Measurements from ENCODE around the gene GCSAM. TPM values are rescaled to one million over a fixed set of nuclear protein-coding genes. Genes with fewer than 3 reads are reported as not detected.

Gene GCSAM
- total RNA-seq, 4 donors from 2014 or later: 0.26 to 3.0 (median 0.85) TPM

DNA sequence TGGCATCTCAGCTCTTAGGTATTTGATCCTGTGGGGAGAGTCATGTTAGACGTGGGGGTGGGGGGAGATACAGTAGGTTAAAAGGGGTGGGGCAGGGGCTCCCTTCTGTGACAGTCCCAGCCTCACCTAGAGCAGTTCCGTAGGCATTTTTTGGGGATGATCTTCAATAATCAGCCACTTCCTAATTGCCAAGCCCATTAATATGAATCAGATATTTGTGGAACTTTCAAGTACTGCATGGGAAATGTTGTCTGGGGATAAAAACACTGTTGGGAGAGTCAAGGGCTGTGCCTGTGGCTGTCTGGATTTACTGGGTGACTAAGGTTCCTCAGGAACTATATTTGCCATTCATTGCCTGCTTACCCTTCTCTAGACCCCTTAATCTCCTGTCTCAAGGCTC is 37.3 kb downstream of the GCSAM start:
- no peaks in the 10 kb centered on the region for H3K27me3 ChIP-seq
- WGBS, 2 donors: 45 to 57% methylated on average over 2 of the region's 2 CpGs
- H3K9me3 ChIP-seq: no peaks in the 10 kb centered on the region
- H3K36me3 ChIP-seq: peaks cover 0 to 4% (median 0%) of the 10 kb centered on the region in 3 donors
- TF ChIP-seq POLR2A (IDR thresholded peaks at IDR 0.05) (no peak), CTCF (IDR thresholded peaks at IDR 0.05) (no peak)
- peaks cover 0 to 15% (median 0%) of the 10 kb centered on the region in 3 donors for H3K4me1 ChIP-seq
- no peak for DNase-seq
- intact Hi-C loops (cut with DNase I): no loop called here
- H3K4me3 ChIP-seq: no peak overlapping the region
- no peak overlapping the region for H3K27ac ChIP-seq

DNA sequence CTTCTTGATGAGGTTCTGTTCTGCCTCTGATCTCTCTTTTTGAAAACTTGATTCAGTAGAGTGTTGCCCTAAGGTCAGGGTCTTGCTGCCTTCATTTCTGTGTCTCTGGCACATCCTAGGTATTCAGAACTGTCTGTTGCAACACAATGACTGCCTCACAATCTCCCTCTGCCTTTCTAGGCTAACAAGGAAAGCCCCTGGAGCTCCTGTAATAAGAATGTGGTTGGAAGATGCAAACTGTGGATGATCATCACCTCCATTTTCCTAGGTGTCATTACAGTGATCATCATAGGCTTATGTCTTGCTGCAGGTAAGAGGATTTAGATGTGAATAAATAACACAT is 39.9 kb downstream of the GCSAM start:
- Histone ChIP-seq H3K27me3 (no peaks in the 10 kb centered on the region), H3K27ac (no peak overlapping the region), H3K9me3 (no peaks in the 10 kb centered on the region), H3K36me3 (peaks cover 0 to 4% (median 0%) of the 10 kb centered on the region in 3 donors), H3K4me3 (no peak overlapping the region), H3K4me1 (peaks cover 0 to 40% (median 6%) of the 10 kb centered on the region in 3 donors)
- intact Hi-C loops (cut with DNase I): no loop called here
- DNase-seq: no peak
- TF ChIP-seq CTCF (IDR thresholded peaks at IDR 0.05) (no peak), POLR2A (IDR thresholded peaks at IDR 0.05) (no peak)

DNA sequence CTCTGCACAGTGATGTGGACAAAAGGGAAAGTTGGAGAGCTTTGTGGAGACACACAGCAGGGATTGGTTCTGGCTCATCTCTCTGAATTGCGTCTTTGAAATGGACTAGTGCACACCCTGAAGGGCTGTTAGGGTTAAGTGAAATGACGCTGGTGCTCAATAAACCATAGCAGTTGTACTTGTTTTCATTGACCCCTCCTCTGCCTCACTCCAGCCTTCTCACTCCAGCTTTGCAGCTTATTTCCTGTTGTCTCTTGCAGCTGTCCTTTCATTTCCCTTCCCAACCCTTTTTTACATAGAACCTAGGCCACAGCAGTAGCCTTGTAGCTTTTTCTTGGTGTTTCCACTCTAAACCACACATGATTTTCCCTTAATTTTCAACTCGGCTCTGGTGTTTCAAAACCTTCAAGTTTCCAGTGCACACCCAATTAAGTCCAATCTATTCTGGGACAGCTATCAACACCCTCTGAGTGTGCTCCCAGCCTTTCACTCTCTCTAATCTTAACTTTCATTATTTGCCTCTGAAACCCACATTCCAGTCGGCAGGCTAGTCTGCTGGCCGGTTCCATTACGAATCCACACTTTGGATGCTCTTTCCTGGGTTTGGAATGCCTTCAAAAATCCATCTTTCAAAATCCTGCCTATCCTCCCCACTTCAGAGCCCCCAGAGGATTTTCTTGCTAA is 40.4 kb downstream of the GCSAM start:
- DNase-seq: no peak
- intact Hi-C loops (cut with DNase I): no loop called here
- Histone ChIP-seq H3K9me3 (no peaks in the 10 kb centered on the region), H3K36me3 (peaks cover 0 to 4% (median 0%) of the 10 kb centered on the region in 3 donors), H3K4me3 (no peak overlapping the region), H3K4me1 (peaks cover 0 to 44% (median 8%) of the 10 kb centered on the region in 3 donors), H3K27ac (no peak overlapping the region), H3K27me3 (no peaks in the 10 kb centered on the region)
- no peak for TF ChIP-seq POLR2A (IDR thresholded peaks at IDR 0.05)
- TF ChIP-seq CTCF (IDR thresholded peaks at IDR 0.05): no peak
- WGBS, 2 donors: 51 to 60% methylated on average over 6 of the region's 6 CpGs

DNA sequence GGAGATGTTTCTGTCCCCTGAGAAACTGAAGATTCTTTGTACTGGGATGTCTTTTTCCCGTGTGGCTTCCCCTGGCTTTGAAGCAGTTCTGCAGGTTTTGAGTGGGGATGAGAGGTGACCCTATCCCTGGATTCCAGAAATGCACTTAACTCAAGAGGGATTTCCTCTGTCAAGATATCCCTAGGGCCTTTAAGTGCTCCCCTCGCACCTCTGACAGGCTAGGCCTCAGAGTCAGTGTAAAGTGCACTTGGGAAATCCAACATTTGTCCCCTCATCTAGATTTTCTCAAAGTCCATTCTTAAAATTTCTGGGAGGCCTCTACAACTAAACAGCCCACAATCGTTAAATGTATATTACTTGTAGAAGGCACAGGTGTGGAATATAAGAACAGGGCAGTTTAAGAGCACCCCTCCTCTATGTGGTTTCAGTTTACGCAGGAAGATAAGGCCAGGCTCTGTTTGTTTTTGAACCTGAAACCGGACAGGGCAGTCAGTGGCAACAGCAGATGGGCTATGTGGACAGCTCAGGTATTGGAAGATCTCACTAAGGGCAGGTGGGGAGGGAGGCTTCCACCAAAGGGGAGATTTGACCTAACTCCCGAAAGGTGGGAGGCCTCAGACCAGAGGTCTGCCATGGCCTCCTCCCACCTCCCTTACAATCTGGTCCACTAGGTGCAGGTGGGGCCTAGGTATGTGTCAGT is 42.0 kb downstream of the GCSAM start:
- no peak for DNase-seq
- Histone ChIP-seq H3K4me3 (no peak overlapping the region), H3K27ac (no peak overlapping the region), H3K4me1 (peaks cover under 1 to 52% (median 13%) of the 10 kb centered on the region in 3 donors), H3K27me3 (no peaks in the 10 kb centered on the region), H3K36me3 (peaks cover 0 to 4% (median 0%) of the 10 kb centered on the region in 3 donors), H3K9me3 (no peaks in the 10 kb centered on the region)
- intact Hi-C loops (cut with DNase I): no loop called here
- TF ChIP-seq POLR2A (IDR thresholded peaks at IDR 0.05): no peak
- no peak for TF ChIP-seq CTCF (IDR thresholded peaks at IDR 0.05)
- 85 to 90% methylated on average over 6 of the region's 6 CpGs for WGBS, 2 donors
